Panc1 (cell line): ENCODE data around the gene USH2A. TPM values are rescaled to one million over a fixed set of nuclear protein-coding genes. Genes with fewer than 3 reads are reported as not detected.

Experiments
- ATAC-seq: fragments of 200-7000 bp; cut with Tn5 transposase; 2 replicates; pipeline ENCODE4 v1.9.1; 2020; ENCODE audit warnings: mild to moderate bottlenecking, moderate library complexity
- BruUV-seq: library from RNA; stranded (reverse); fragments of 400-500 nt; replicated peaks from 2 replicates; lab custom pipeline; 2021; lab: Mats Ljungman, UMichigan
- CTCF ChIA-PET: fragments of 300-600 bp; sonication (Branson Sonifier 250); formaldehyde crosslinking; loops from one replicate; lab custom pipeline; 2022; ENCODE audit warnings: antibody characterized with exemption; lab: Charles Lee
- POLR2A ChIA-PET: fragments of 300-600 bp; sonication (Branson Sonifier 250); formaldehyde crosslinking; loops from one replicate; lab custom pipeline; 2022; ENCODE audit warnings: antibody characterized with exemption; lab: Charles Lee
- DNase-seq: peaks from one replicate; pipeline ENCODE4 v3.0.0-alpha.2; 2010; ENCODE audit warnings: low read depth, low spot score
- H3K27ac ChIP-seq: 2 replicates; pipeline ENCODE4 v1.5.1; 2011; ENCODE audit warnings: mild to moderate bottlenecking, low read length, inconsistent platforms
- H3K27me3 ChIP-seq: fragments of 200-500 bp; sonication (Bioruptor generic); 2 replicates; pipeline ENCODE4 v1.6.0; 2014; ENCODE audit warnings: low read length, inconsistent platforms; ENCODE audit not compliant: control insufficient read depth, insufficient read depth
- H3K36me3 ChIP-seq: fragments of 200-500 bp; sonication (Bioruptor generic); 2 replicates; pipeline ENCODE4 v1.5.1; 2014; ENCODE audit warnings: inconsistent platforms, mild to moderate bottlenecking, low read length, moderate library complexity; ENCODE audit not compliant: control insufficient read depth, insufficient read depth
- H3K4me1 ChIP-seq: 2 replicates; pipeline ENCODE4 v1.5.1; 2011; ENCODE audit warnings: inconsistent platforms, mild to moderate bottlenecking, low read length, moderate library complexity; ENCODE audit not compliant: control insufficient read depth, insufficient read depth
- H3K4me3 ChIP-seq, 2 experiments: 2 replicates each; pipeline ENCODE4 v1.5.1; 2011 to 2012; ENCODE audit warnings: low read depth in 2 of 2, low read length in 2 of 2, mild to moderate bottlenecking in 2 of 2, inconsistent platforms in 1 of 2, moderate library complexity in 1 of 2
- H3K9me3 ChIP-seq: fragments of 200-500 bp; sonication (Bioruptor generic); 2 replicates; pipeline ENCODE4 v1.5.1; 2014; ENCODE audit warnings: low read depth, mild to moderate bottlenecking, inconsistent platforms, low read length, moderate library complexity; ENCODE audit not compliant: control insufficient read depth, insufficient read depth
- POLR2AphosphoS5 ChIP-seq: IDR thresholded peaks from 2 replicates; pipeline ENCODE4 v1.6.1; 2012; ENCODE audit warnings: mild to moderate bottlenecking, low read depth, low read length, moderate library complexity
- REST ChIP-seq, 2 experiments: IDR thresholded peaks; 2 replicates each; pipeline ENCODE4 v1.6.1; 2011 to 2012; ENCODE audit warnings: low read depth in 2 of 2, control low read depth in 1 of 2, low read length in 1 of 2, mild to moderate bottlenecking in 1 of 2, moderate library complexity in 1 of 2; ENCODE audit not compliant: insufficient read depth in 1 of 2
- SIN3A ChIP-seq: IDR thresholded peaks from 2 replicates; pipeline ENCODE4 v1.6.1; 2012; ENCODE audit warnings: low read depth, mild to moderate bottlenecking, low read length, moderate library complexity, borderline replicate concordance; ENCODE audit not compliant: insufficient read depth
- TCF7L2 ChIP-seq: IDR thresholded peaks from 2 replicates; pipeline ENCODE4 v1.6.1; 2011; ENCODE audit warnings: mild to moderate bottlenecking, low read depth, low read length, inconsistent platforms
- in situ Hi-C: cut with HindIII; loops from 2 replicates; pipeline ENCODE4 v1.10.0; 2016; ENCODE audit warnings: low sequenced_read_pairs, low pct_unique_long_range_greater_than_20kb
- intact Hi-C: fragments of 100-400 bp; cut with micrococcal nuclease; formaldehyde crosslinking; loops from one replicate; pipeline ENCODE4 v1.10.0; 2022; ENCODE audit not compliant: unreplicated experiment
- total RNA-seq: library from RNA; stranded (reverse); gene quantifications from one replicate; pipeline ENCODE4 v1.2.1, GENCODE V29; 2021; ENCODE audit not compliant: unreplicated experiment
- TF ChIP-seq, protein P1 (sequence below): fragments of 450-650 bp; IDR thresholded peaks from 2 replicates; pipeline ENCODE4 v1.5.1; 2017; ENCODE audit warnings: mild to moderate bottlenecking

The USH2A gene
- total RNA-seq, 1 experiment from 2014 or later: not detected

- ChIA-PET CTCF (no interaction called here), POLR2A (no interaction called here)
- H3K4me1 ChIP-seq: no peaks in the 10 kb centered on the region
- in situ Hi-C loops (no loop called here), intact Hi-C loops (no loop called here)
- no peak overlapping the region for H3K4me3 ChIP-seq
- TF ChIP-seq SIN3A: no peak
- TF ChIP-seq, protein P1, sequence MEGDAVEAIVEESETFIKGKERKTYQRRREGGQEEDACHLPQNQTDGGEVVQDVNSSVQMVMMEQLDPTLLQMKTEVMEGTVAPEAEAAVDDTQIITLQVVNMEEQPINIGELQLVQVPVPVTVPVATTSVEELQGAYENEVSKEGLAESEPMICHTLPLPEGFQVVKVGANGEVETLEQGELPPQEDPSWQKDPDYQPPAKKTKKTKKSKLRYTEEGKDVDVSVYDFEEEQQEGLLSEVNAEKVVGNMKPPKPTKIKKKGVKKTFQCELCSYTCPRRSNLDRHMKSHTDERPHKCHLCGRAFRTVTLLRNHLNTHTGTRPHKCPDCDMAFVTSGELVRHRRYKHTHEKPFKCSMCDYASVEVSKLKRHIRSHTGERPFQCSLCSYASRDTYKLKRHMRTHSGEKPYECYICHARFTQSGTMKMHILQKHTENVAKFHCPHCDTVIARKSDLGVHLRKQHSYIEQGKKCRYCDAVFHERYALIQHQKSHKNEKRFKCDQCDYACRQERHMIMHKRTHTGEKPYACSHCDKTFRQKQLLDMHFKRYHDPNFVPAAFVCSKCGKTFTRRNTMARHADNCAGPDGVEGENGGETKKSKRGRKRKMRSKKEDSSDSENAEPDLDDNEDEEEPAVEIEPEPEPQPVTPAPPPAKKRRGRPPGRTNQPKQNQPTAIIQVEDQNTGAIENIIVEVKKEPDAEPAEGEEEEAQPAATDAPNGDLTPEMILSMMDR: no peak
- no peak for TF ChIP-seq REST (IDR thresholded peaks at IDR 0.05; ENCODE audit: insufficient read depth in 1 of 2, low read depth in 2 of 2, low read length in 1 of 2)
- no peak for TF ChIP-seq POLR2AphosphoS5
- TF ChIP-seq TCF7L2: no peak
- DNase-seq: no peak
- no TSS peak for BruUV-seq
- H3K27me3 ChIP-seq: no peaks in the 10 kb centered on the region
- no peak for ATAC-seq
- H3K36me3 ChIP-seq: no peaks in the 10 kb centered on the region
- H3K27ac ChIP-seq: no peak overlapping the region
- no peaks in the 10 kb centered on the region for H3K9me3 ChIP-seq
Observed at GRCh38 chr1:216140730-216141524, 282.3 kb downstream of the USH2A start.

GRCh38 chr1:216124192-216124781 is 299.0 kb downstream of the USH2A start:
- ATAC-seq (no peak), DNase-seq (no peak)
- Histone ChIP-seq H3K27me3 (no peaks in the 10 kb centered on the region), H3K4me1 (no peaks in the 10 kb centered on the region), H3K27ac (no peak overlapping the region), H3K9me3 (no peaks in the 10 kb centered on the region), H3K4me3 (no peak overlapping the region), H3K36me3 (no peaks in the 10 kb centered on the region)
- CTCF ChIA-PET: no interaction called here
- POLR2A ChIA-PET: no interaction called here
- intact Hi-C loops: no loop called here
- in situ Hi-C loops: no loop called here
- BruUV-seq: no TSS peak
- no peak for TF ChIP-seq TCF7L2
- TF ChIP-seq REST (IDR thresholded peaks at IDR 0.05; ENCODE audit: insufficient read depth in 1 of 2, low read depth in 2 of 2, low read length in 1 of 2): no peak
- no peak for TF ChIP-seq POLR2AphosphoS5
- TF ChIP-seq, protein P1: no peak
- TF ChIP-seq SIN3A: no peak
